ENCODE data around the gene BTBD18. TPM values are rescaled to one million over a fixed set of nuclear protein-coding genes. Genes with fewer than 3 reads are reported as not detected.

The BTBD18 gene
- total and polyA plus RNA-seq, 4 donors = not detected

DNA sequence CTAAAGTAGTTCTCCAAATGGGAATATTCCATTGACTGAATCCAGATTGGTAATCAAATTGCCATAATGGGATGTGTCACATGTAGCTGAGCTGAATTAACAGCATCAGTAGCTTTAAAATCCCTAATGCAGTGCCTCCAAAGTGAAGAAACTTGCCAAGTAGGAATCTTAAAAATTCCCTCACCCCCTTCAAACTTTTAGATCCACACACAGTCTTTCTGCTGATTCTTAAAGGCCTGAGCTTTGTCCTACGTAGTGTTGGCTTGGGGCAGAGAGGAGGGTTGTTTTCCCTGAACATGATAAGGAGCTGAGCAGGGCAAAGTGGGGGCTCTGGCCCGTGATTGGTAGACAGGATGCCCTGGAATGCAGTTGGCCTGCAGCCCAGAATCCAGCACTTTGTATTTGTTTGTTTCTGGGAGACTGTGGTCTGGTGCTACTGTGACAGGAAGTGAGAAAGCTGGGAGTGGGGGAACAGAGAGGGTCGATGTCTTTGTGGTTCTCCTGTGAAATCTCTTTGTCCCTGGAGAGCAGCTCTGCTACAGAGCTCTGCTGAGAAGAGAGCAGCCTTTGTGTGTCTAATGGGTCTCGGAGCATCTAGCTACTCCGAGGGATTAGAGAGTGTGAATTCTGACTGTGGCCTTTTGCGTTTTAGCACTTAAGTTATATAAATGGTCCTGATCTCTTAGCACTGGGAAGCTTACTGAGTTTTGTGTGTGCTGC is 26.9 kb upstream of the BTBD18 start:
- Histone ChIP-seq H3K4me1 (ENCODE audit: control insufficient read depth in 5 of 5, insufficient read depth in 5 of 5, low read length in 5 of 5) (peaks cover 26 to 87% (median 69%) of the 10 kb centered on the region in 5 donors), H3K9ac (ENCODE audit: insufficient read depth in 1 of 2, low read length in 2 of 2) (peak overlapping the region; percentile 60 to 97), H3K4me3 (no peak overlapping the region), H3K27ac (ENCODE audit: low read depth in 1 of 2, low read length in 1 of 2) (peak overlapping the region; percentile 93 to 97), H3K36me3 (ENCODE audit: control insufficient read depth in 4 of 4, insufficient read depth in 4 of 4, low read length in 4 of 4) (peaks cover 0 to 4% (median under 1%) of the 10 kb centered on the region in 4 donors), H3K9me3 (ENCODE audit: control insufficient read depth in 4 of 4, insufficient read depth in 3 of 4, low read length in 3 of 4) (no peaks in the 10 kb centered on the region), H3K27me3 (ENCODE audit: control insufficient read depth in 3 of 3, insufficient read depth in 3 of 3, low read length in 2 of 3) (no peaks in the 10 kb centered on the region)
- ATAC-seq (ENCODE audit: insufficient read depth, low FRiP score) = peak; percentile 90
- 17 to 36% methylated on average over 6 of the region's 6 CpGs for WGBS, 2 donors
- TF ChIP-seq, protein P1, sequence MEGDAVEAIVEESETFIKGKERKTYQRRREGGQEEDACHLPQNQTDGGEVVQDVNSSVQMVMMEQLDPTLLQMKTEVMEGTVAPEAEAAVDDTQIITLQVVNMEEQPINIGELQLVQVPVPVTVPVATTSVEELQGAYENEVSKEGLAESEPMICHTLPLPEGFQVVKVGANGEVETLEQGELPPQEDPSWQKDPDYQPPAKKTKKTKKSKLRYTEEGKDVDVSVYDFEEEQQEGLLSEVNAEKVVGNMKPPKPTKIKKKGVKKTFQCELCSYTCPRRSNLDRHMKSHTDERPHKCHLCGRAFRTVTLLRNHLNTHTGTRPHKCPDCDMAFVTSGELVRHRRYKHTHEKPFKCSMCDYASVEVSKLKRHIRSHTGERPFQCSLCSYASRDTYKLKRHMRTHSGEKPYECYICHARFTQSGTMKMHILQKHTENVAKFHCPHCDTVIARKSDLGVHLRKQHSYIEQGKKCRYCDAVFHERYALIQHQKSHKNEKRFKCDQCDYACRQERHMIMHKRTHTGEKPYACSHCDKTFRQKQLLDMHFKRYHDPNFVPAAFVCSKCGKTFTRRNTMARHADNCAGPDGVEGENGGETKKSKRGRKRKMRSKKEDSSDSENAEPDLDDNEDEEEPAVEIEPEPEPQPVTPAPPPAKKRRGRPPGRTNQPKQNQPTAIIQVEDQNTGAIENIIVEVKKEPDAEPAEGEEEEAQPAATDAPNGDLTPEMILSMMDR (IDR thresholded peaks at IDR 0.05; ENCODE audit: control extremely low read depth, extremely low read depth) = no peak
- DNase-seq = peak; percentile 100

DNA sequence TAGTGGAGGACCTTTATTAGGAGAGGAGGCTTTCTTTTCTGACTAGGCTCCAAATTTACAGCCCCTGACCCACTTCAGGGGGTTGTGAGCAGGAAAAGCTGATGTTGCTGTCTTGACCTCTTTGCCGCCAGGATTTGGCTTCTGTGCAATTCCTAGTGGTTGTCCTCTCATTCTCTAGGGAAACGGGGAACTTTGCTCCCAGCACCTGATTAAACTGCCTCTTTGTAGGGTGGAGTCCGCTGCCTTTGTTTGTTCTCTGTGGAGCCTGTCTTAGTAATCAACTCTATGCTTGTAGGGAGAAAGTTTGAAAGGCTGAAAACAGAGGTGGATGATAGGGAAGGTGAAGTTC is 26.3 kb upstream of the BTBD18 start:
- H3K27ac ChIP-seq (ENCODE audit: low read depth in 1 of 2, low read length in 1 of 2) = peak overlapping the region; percentile 93 to 97
- H3K36me3 ChIP-seq (ENCODE audit: control insufficient read depth in 4 of 4, insufficient read depth in 4 of 4, low read length in 4 of 4) = peaks cover 0 to 4% (median under 1%) of the 10 kb centered on the region in 4 donors
- H3K27me3 ChIP-seq (ENCODE audit: control insufficient read depth in 3 of 3, insufficient read depth in 3 of 3, low read length in 2 of 3) = no peaks in the 10 kb centered on the region
- ATAC-seq (ENCODE audit: insufficient read depth, low FRiP score) (no peak), DNase-seq (peak in 2 of 3 donors; percentile 45 to 63)
- H3K9ac ChIP-seq (ENCODE audit: insufficient read depth in 1 of 2, low read length in 2 of 2) = peak overlapping the region; percentile 60 to 93
- WGBS, 2 donors = 34 to 69% methylated on average over 3 of the region's 3 CpGs
- TF ChIP-seq, protein P1 (IDR thresholded peaks at IDR 0.05; ENCODE audit: control extremely low read depth, extremely low read depth) = no peak
- no peaks in the 10 kb centered on the region for H3K9me3 ChIP-seq (ENCODE audit: control insufficient read depth in 4 of 4, insufficient read depth in 3 of 4, low read length in 3 of 4)
- no peak overlapping the region for H3K4me3 ChIP-seq
- H3K4me1 ChIP-seq (ENCODE audit: control insufficient read depth in 5 of 5, insufficient read depth in 5 of 5, low read length in 5 of 5) = peaks cover 24 to 87% (median 69%) of the 10 kb centered on the region in 5 donors

DNA sequence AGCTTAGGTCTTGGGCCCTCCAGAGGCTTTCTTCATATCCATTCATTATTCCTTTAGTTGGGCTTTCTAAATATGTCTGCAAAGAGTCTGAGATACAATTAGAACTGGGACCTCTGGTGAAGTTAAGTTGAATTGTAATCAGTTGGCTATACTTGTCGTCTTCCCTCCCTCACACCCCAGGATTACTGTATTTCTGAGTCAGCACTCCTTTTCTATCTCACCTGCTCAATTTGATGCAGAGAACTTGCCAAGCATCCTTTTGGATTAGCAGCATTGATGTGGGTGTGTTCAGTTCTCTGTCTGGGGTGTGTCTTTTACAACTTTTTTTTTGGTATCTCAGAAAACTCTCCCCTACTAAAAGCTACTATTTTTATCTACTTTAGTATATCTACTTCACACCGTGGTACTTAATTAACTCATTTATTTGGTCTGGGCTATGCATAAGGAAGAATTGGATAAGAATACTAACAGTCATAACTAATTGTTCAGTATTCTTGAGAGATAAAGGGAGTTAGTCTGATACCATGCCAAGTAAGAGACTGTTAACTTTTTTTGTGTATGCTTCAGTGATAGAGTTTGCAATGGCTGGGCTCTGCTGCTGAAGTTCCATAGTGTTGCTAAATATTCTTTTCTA is 25.1 kb upstream of the BTBD18 start:
- DNase-seq (peak in 2 of 3 donors; percentile 68 to 76), ATAC-seq (ENCODE audit: insufficient read depth, low FRiP score) (no peak)
- H3K27ac ChIP-seq (ENCODE audit: low read depth in 1 of 2, low read length in 1 of 2) = peak overlapping the region; percentile 50 to 93
- TF ChIP-seq, protein P1 (IDR thresholded peaks at IDR 0.05; ENCODE audit: control extremely low read depth, extremely low read depth) = no peak
- peaks cover 24 to 78% (median 70%) of the 10 kb centered on the region in 5 donors for H3K4me1 ChIP-seq (ENCODE audit: control insufficient read depth in 5 of 5, insufficient read depth in 5 of 5, low read length in 5 of 5)
- H3K27me3 ChIP-seq (ENCODE audit: control insufficient read depth in 3 of 3, insufficient read depth in 3 of 3, low read length in 2 of 3) = no peaks in the 10 kb centered on the region
- no peak overlapping the region for H3K4me3 ChIP-seq
- H3K9ac ChIP-seq (ENCODE audit: insufficient read depth in 1 of 2, low read length in 2 of 2) = peak overlapping the region in 1 of 2 donors; percentile 93
- no peaks in the 10 kb centered on the region for H3K9me3 ChIP-seq (ENCODE audit: control insufficient read depth in 4 of 4, insufficient read depth in 3 of 4, low read length in 3 of 4)
- H3K36me3 ChIP-seq (ENCODE audit: control insufficient read depth in 4 of 4, insufficient read depth in 4 of 4, low read length in 4 of 4) = peaks cover 0 to 4% (median under 1%) of the 10 kb centered on the region in 4 donors
- WGBS, 2 donors = 31 to 61% methylated on average over 2 of the region's 2 CpGs

All from lung (tissue), 12 donors.